DND-41 (cell line): ENCODE measurements around the gene ANTXR2.

ENCODE experiments used
- EZH2 ChIP-seq: IDR thresholded peaks from 3 replicates; pipeline ENCODE4 v1.6.1; 2012; ENCODE audit warnings: borderline replicate concordance, low read depth, mild to moderate bottlenecking, moderate library complexity, low read length, inconsistent platforms; ENCODE audit not compliant: severe bottlenecking
- TF ChIP-seq, protein P1 (sequence below): IDR thresholded peaks from 2 replicates; pipeline ENCODE4 v1.5.1; 2012; ENCODE audit warnings: borderline replicate concordance, low read length, moderate library complexity, mild to moderate bottlenecking; ENCODE audit not compliant: poor library complexity, severe bottlenecking; ENCODE audit errors: extremely low read depth

DNA sequence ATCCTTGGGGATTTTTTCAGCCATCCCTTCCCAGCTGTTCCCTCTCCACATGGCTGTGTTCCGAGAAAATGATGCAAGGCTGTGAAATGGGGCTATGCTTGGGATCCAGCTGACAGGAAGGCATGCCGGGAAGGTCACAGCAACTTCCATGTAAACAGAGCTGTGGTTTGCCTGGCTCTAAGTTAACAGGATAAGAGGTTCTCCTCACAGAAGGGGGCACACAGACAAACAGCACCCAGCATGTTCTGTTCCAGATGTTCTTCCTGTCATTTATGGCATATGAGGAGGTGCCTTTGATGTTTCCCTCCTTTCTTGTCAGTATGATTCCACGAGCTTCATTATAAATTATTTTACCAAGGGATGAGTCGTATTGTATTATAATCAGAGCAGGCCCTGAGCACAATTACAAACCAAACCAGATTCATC lies 220.7 kb downstream of the ANTXR2 start:
- TF ChIP-seq, protein P1, sequence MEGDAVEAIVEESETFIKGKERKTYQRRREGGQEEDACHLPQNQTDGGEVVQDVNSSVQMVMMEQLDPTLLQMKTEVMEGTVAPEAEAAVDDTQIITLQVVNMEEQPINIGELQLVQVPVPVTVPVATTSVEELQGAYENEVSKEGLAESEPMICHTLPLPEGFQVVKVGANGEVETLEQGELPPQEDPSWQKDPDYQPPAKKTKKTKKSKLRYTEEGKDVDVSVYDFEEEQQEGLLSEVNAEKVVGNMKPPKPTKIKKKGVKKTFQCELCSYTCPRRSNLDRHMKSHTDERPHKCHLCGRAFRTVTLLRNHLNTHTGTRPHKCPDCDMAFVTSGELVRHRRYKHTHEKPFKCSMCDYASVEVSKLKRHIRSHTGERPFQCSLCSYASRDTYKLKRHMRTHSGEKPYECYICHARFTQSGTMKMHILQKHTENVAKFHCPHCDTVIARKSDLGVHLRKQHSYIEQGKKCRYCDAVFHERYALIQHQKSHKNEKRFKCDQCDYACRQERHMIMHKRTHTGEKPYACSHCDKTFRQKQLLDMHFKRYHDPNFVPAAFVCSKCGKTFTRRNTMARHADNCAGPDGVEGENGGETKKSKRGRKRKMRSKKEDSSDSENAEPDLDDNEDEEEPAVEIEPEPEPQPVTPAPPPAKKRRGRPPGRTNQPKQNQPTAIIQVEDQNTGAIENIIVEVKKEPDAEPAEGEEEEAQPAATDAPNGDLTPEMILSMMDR: no peak
- no peak for TF ChIP-seq EZH2
